H1 (cell line): ENCODE results near the gene MTRFR. TPM values are rescaled to one million over a fixed set of nuclear protein-coding genes. Genes with fewer than 3 reads are reported as not detected.

Source experiments
- CTCF ChIA-PET: fragments of 300-600 bp; sonication (Branson Sonifier 250); formaldehyde crosslinking; loops from one replicate; lab custom pipeline; 2021; ENCODE audit not compliant: partially characterized antibody; lab: Charles Lee
- POLR2A ChIA-PET: fragments of 300-600 bp; sonication (Branson Sonifier 250); formaldehyde crosslinking; loops from one replicate; lab custom pipeline; 2021; ENCODE audit warnings: inconsistent platforms; ENCODE audit not compliant: partially characterized antibody; lab: Charles Lee
- DNase-seq, 2 experiments: peaks; one replicate each; pipeline versions ENCODE4 v3.0.0 to v3.0.0-alpha.2; 2010 to 2022; ENCODE audit warnings: low spot score in 2 of 2, low read depth in 1 of 2, mixed read lengths in 1 of 2
- FAIRE-seq: peaks from 2 replicates; lab custom pipeline; 2011; peaks lifted over from hg19 to GRCh38; lab: Jason Lieb, UNC
- H2AFZ ChIP-seq: 2 replicates; pipeline ENCODE4 v1.8.1; 2012; ENCODE audit warnings: low read length, inconsistent platforms
- H2AK5ac ChIP-seq: 2 replicates; pipeline ENCODE4 v1.6.1; 2013; ENCODE audit warnings: low read depth, low read length
- H2BK120ac ChIP-seq: replicated peaks from 2 replicates; pipeline ENCODE3; 2013; ENCODE audit warnings: low read depth, low read length, inconsistent platforms
- H2BK12ac ChIP-seq: 2 replicates; pipeline ENCODE4 v1.6.1; 2013; ENCODE audit warnings: low read depth, low read length
- H2BK15ac ChIP-seq: 2 replicates; pipeline ENCODE4 v1.6.1; 2013; ENCODE audit warnings: low read length
- H2BK20ac ChIP-seq: 2 replicates; pipeline ENCODE4 v1.6.1; 2013; ENCODE audit warnings: low read length
- H2BK5ac ChIP-seq: 2 replicates; pipeline ENCODE4 v1.6.1; 2013; ENCODE audit warnings: low read depth, low read length
- H3K14ac ChIP-seq: 2 replicates; pipeline ENCODE4 v1.6.1; 2013; ENCODE audit warnings: inconsistent platforms; ENCODE audit not compliant: insufficient read length
- H3K18ac ChIP-seq: 2 replicates; pipeline ENCODE4 v1.6.1; 2013; ENCODE audit warnings: low read length; ENCODE audit errors: extremely low read depth
- H3K23ac ChIP-seq: 2 replicates; pipeline ENCODE4 v1.6.1; 2013; ENCODE audit warnings: inconsistent platforms; ENCODE audit not compliant: insufficient read length
- H3K23me2 ChIP-seq: 2 replicates; pipeline ENCODE4 v1.6.1; 2013; ENCODE audit warnings: low read depth, low read length
- H3K27ac ChIP-seq: 2 replicates; pipeline ENCODE4 v1.6.1; 2011; ENCODE audit warnings: low read depth, low read length, inconsistent platforms
- H3K27me3 ChIP-seq, 4 experiments: replicated peaks in 1 of 4; 1 replicate in 1 of 4; 2 replicates in 3 of 4; pipeline versions ENCODE4 v1.6.1 to v1.8.1; 2011 to 2013; ENCODE audit warnings: low read length in 3 of 4, mild to moderate bottlenecking in 3 of 4, inconsistent platforms in 2 of 4, mixed read lengths in 2 of 4, moderate library complexity in 1 of 4; ENCODE audit not compliant: control insufficient read depth in 3 of 4, insufficient read depth in 3 of 4; ENCODE audit errors: extremely low read depth in 1 of 4
- H3K36me3 ChIP-seq, 4 experiments: 2 replicates each; pipeline versions ENCODE4 v1.6.1 to v1.8.1; 2011 to 2013; ENCODE audit warnings: mild to moderate bottlenecking in 4 of 4, low read length in 3 of 4, moderate library complexity in 2 of 4, control low read depth in 1 of 4, inconsistent platforms in 1 of 4; ENCODE audit not compliant: insufficient read depth in 4 of 4, control insufficient read depth in 2 of 4
- H3K4ac ChIP-seq: replicated peaks from 2 replicates; pipeline ENCODE3; 2013; ENCODE audit warnings: low read length, low read depth, mixed read lengths, inconsistent platforms; ENCODE audit not compliant: insufficient read length
- H3K4me1 ChIP-seq, 4 experiments: replicated peaks in 1 of 4; 1 replicate in 1 of 4; 2 replicates in 3 of 4; pipeline versions ENCODE4 v1.6.1 to v1.8.1; 2011 to 2013; ENCODE audit warnings: low read length in 3 of 4, inconsistent platforms in 2 of 4, mixed read lengths in 1 of 4; ENCODE audit not compliant: insufficient read depth in 4 of 4, control insufficient read depth in 3 of 4
- H3K4me2 ChIP-seq, 2 experiments: 2 replicates each; pipeline versions ENCODE4 v1.6.1 to v1.8.1; 2011 to 2013; ENCODE audit warnings: low read depth in 2 of 2, low read length in 2 of 2, control low read depth in 1 of 2, inconsistent platforms in 1 of 2, mild to moderate bottlenecking in 1 of 2; ENCODE audit not compliant: insufficient read depth in 1 of 2
- H3K4me3 ChIP-seq, 4 experiments: fragments of 200-600, 300-600 bp in 1 of 4; sonication (generic), shearing (Covaris generic), sonication (Bioruptor Twin) in 1 of 4; 2 replicates each; pipeline versions ENCODE4 v1.5.1 to v1.8.1; 2011 to 2016; ENCODE audit warnings: low read length in 4 of 4, low read depth in 3 of 4, control low read depth in 2 of 4, inconsistent platforms in 2 of 4, mild to moderate bottlenecking in 2 of 4, mixed read lengths in 1 of 4, moderate library complexity in 1 of 4; ENCODE audit not compliant: insufficient read depth in 2 of 4; ENCODE audit errors: extremely low read depth in 1 of 4
- H3K56ac ChIP-seq: replicated peaks from 2 replicates; pipeline ENCODE3; 2013; ENCODE audit warnings: low read depth, mild to moderate bottlenecking, mixed read lengths, low read length, inconsistent platforms; ENCODE audit not compliant: insufficient read length
- H3K79me1 ChIP-seq: 2 replicates; pipeline ENCODE4 v1.6.1; 2013; ENCODE audit warnings: low read depth, low read length, control low read depth
- H3K79me2 ChIP-seq, 2 experiments: 2 replicates each; pipeline versions ENCODE4 v1.6.1 to v1.8.1; 2012 to 2013; ENCODE audit warnings: low read length in 2 of 2, mild to moderate bottlenecking in 2 of 2, inconsistent platforms in 1 of 2; ENCODE audit not compliant: insufficient read depth in 2 of 2, control insufficient read depth in 1 of 2
- H3K9ac ChIP-seq, 4 experiments: replicated peaks in 1 of 4; 1 replicate in 1 of 4; 2 replicates in 3 of 4; pipeline versions ENCODE4 v1.6.1 to v1.8.1; 2011 to 2013; ENCODE audit warnings: low read depth in 3 of 4, low read length in 3 of 4, control low read depth in 2 of 4, mild to moderate bottlenecking in 2 of 4, moderate library complexity in 2 of 4, inconsistent platforms in 1 of 4; ENCODE audit errors: extremely low read depth in 1 of 4
- H3K9me3 ChIP-seq, 2 experiments: 2 replicates each; pipeline versions ENCODE4 v1.6.1 to v1.8.1; 2012 to 2013; ENCODE audit warnings: mild to moderate bottlenecking in 2 of 2, moderate library complexity in 2 of 2, control low read depth in 1 of 2, inconsistent platforms in 1 of 2, low read depth in 1 of 2, low read length in 1 of 2, mixed read lengths in 1 of 2; ENCODE audit not compliant: insufficient read depth in 2 of 2
- H4K20me1 ChIP-seq, 2 experiments: replicated peaks in 1 of 2; 2 replicates each; pipeline versions ENCODE3 to v1.8.1; 2011 to 2013; ENCODE audit warnings: inconsistent platforms in 2 of 2, low read length in 2 of 2, mild to moderate bottlenecking in 1 of 2; ENCODE audit not compliant: insufficient read depth in 2 of 2, control insufficient read depth in 1 of 2
- H4K5ac ChIP-seq: 2 replicates; pipeline ENCODE4 v1.6.1; 2013; ENCODE audit warnings: low read length, low read depth, mixed read lengths, inconsistent platforms; ENCODE audit not compliant: insufficient read length
- H4K8ac ChIP-seq: 2 replicates; pipeline ENCODE4 v1.8.0; 2013; ENCODE audit warnings: mild to moderate bottlenecking, moderate library complexity, low read length, inconsistent platforms; ENCODE audit not compliant: insufficient read depth; ENCODE audit errors: extremely low read depth
- H4K91ac ChIP-seq: replicated peaks from 2 replicates; pipeline ENCODE3; 2013; ENCODE audit warnings: low read length, mixed read lengths, inconsistent platforms; ENCODE audit not compliant: insufficient read length
- BRCA1 ChIP-seq: IDR thresholded peaks from 2 replicates; pipeline ENCODE4 v1.6.1; 2012; ENCODE audit warnings: low read depth, low read length, improper control_type of control experiment
- CHD1 ChIP-seq: IDR thresholded peaks from 2 replicates; pipeline ENCODE4 v1.6.1; 2012; ENCODE audit warnings: low read depth, low read length, improper control_type of control experiment
- WGBS, 2 experiments: shearing (Covaris generic) in 1 of 2; methylation state at CpG; one replicate each; pipeline versions ENCODE4 v1.1.6 to v1.1.7; 2013 to 2015; ENCODE audit warnings: low lambda C conversion rate in 2 of 2, mixed read lengths in 2 of 2, inconsistent platforms in 1 of 2, low coverage in 1 of 2, missing lambda C conversion rate in 1 of 2; ENCODE audit not compliant: insufficient replicate concordance in 2 of 2, insufficient coverage in 1 of 2, insufficient read length in 1 of 2; ENCODE audit errors: extremely low coverage in 1 of 2, missing lambda C conversion rate in 1 of 2; 5-methylcytosine and 5-hydroxymethylcytosine counted together
- polyA plus RNA-seq, 7 experiments: library from polyadenylated mRNA; depleted of rRNA in 3 of 7; stranded (reverse) in 5 of 7; unstranded in 2 of 7; fragments of >200 nt in 5 of 7; fragments of 200-250 nt in 2 of 7; gene quantifications; 1 replicate in 5 of 7; 2 replicates in 1 of 7; 4 replicates in 1 of 7; pipeline versions ENCODE4 v1.2.1 to v1.2.3, GENCODE V29; 2011 to 2013; ENCODE audit warnings: missing spikeins in 2 of 7, mixed read lengths in 2 of 7
- total RNA-seq: library from RNA; stranded (reverse); fragmentation: NEBNext Ultra II Directional; extraction: Animal tissue kit (Norgen Biotek cat#: 25700); gene quantifications from 2 replicates; pipeline ENCODE4 v1.2.1, GENCODE V29; 2021

MTRFR gene
- total and polyA plus RNA-seq, 2 of the 8 experiments (the other 6 are each of a cell fraction or from before 2014, with no cell fraction given) = 9.2 to 12.9 TPM

GRCh38 chr12:123199936-123200335 lies 33.3 kb upstream of the MTRFR start:
- no peak for FAIRE-seq
- ChIA-PET POLR2A (interaction anchor here (0.6 kb wide), 1 partner anchor 135 kb away, joined by 3 read pairs; no protein-coding TSS in a partner anchor), CTCF (interaction anchor here (0.6 to 1.3 kb wide), 2 partner anchors 12 to 194 kb away, joined by 3 read pairs; no protein-coding TSS in a partner anchor)
- H3K27me3 ChIP-seq = no peaks in the 10 kb centered on the region
- H4K5ac ChIP-seq = no peak overlapping the region
- H2BK15ac ChIP-seq = no peak overlapping the region
- H2AFZ ChIP-seq = no peak overlapping the region
- H3K23me2 ChIP-seq = no peaks in the 10 kb centered on the region
- H3K36me3 ChIP-seq = peaks cover 6 to 38% (median 8%) of the 10 kb centered on the region in 4 experiments; a peak in 7 of 8 replicates
- H3K14ac ChIP-seq = no peak overlapping the region
- no peak overlapping the region for H2AK5ac ChIP-seq
- H3K56ac ChIP-seq = no peak overlapping the region
- no peak overlapping the region for H4K91ac ChIP-seq
- no peak overlapping the region for H2BK12ac ChIP-seq
- no peaks in the 10 kb centered on the region for H3K79me2 ChIP-seq
- H3K4ac ChIP-seq = no peak overlapping the region
- no peak overlapping the region for H3K9ac ChIP-seq
- H3K27ac ChIP-seq = no peak overlapping the region
- H3K9me3 ChIP-seq = no peaks in the 10 kb centered on the region
- TF ChIP-seq BRCA1 = no peak
- no peak for TF ChIP-seq CHD1
- H3K4me1 ChIP-seq = no peaks in the 10 kb centered on the region
- H4K20me1 ChIP-seq = peaks cover 0 to 1% of the 10 kb centered on the region in 2 experiments
- no peaks in the 10 kb centered on the region for H3K79me1 ChIP-seq
- DNase-seq = no peak
- H3K18ac ChIP-seq = no peak overlapping the region
- H3K23ac ChIP-seq = no peak overlapping the region
- no peak overlapping the region for H3K4me2 ChIP-seq
- no peak overlapping the region for H2BK20ac ChIP-seq
- 91% methylated on average over 3 of the region's 3 CpGs; no CpG with 5 or more reads in 1 of the 2 experiments for WGBS, 2 experiments
- H4K8ac ChIP-seq = no peak overlapping the region
- H2BK5ac ChIP-seq = no peak overlapping the region
- no peak overlapping the region for H2BK120ac ChIP-seq
- no peak overlapping the region for H3K4me3 ChIP-seq
